MCF 10A (cell line): Measurements from ENCODE around the gene AGMO. TPM values are rescaled to one million over a fixed set of nuclear protein-coding genes. Genes with fewer than 3 reads are reported as not detected.

ENCODE experiments used
- BruUV-seq: library from RNA; stranded (reverse); fragments of 400-500 nt; replicated peaks from 2 replicates; lab custom pipeline; 2021; lab: Mats Ljungman, UMichigan
- CTCF ChIA-PET: fragments of 300-600 bp; sonication (Branson Sonifier 250); formaldehyde crosslinking; extraction: SDS; loops from one replicate; lab custom pipeline; 2021; ENCODE audit warnings: antibody characterized with exemption, inconsistent platforms; lab: Yijun Ruan, JAX
- POLR2A ChIA-PET: fragments of 300-600, 350-650 bp; sonication (Branson Sonifier 250); formaldehyde crosslinking; extraction: SDS; loops from one replicate; lab custom pipeline; 2020; ENCODE audit warnings: antibody characterized with exemption, inconsistent platforms; lab: Yijun Ruan, JAX
- DNase-seq: peaks from one replicate; pipeline ENCODE4 v3.0.0-alpha.2; 2018; ENCODE audit not compliant: unreplicated experiment
- H3K27ac Mint-ChIP-seq: one replicate; pipeline ENCODE4 v1.8.0; 2022; ENCODE audit warnings: mild to moderate bottlenecking, low read depth, mixed read lengths; ENCODE audit not compliant: unreplicated experiment
- H3K27me3 Mint-ChIP-seq: one replicate; pipeline ENCODE4 v1.8.0; 2022; ENCODE audit warnings: mixed read lengths; ENCODE audit not compliant: insufficient read depth, unreplicated experiment
- H3K36me3 Mint-ChIP-seq: one replicate; pipeline ENCODE4 v1.8.0; 2022; ENCODE audit warnings: mild to moderate bottlenecking, moderate library complexity, mixed read lengths; ENCODE audit not compliant: insufficient read depth, unreplicated experiment
- H3K4me1 Mint-ChIP-seq: one replicate; pipeline ENCODE4 v1.8.0; 2022; ENCODE audit warnings: mixed read lengths; ENCODE audit not compliant: insufficient read depth, unreplicated experiment
- H3K4me3 Mint-ChIP-seq: one replicate; pipeline ENCODE4 v1.8.0; 2022; ENCODE audit warnings: mild to moderate bottlenecking, moderate library complexity, mixed read lengths; ENCODE audit not compliant: unreplicated experiment
- H3K9me3 Mint-ChIP-seq: one replicate; pipeline ENCODE4 v1.8.0; 2022; ENCODE audit warnings: mixed read lengths; ENCODE audit not compliant: unreplicated experiment
- CTCF ChIP-seq: fragments of 200-600 bp; IDR thresholded peaks from one replicate; pipeline ENCODE4 v1.8.0; 2022; ENCODE audit warnings: antibody characterized with exemption, mild to moderate bottlenecking; ENCODE audit not compliant: unreplicated experiment
- intact Hi-C: fragments of 100-400 bp; cut with micrococcal nuclease; formaldehyde crosslinking; loops from 2 replicates; pipeline ENCODE4 v1.14.1; 2022
- total RNA-seq: library from RNA; stranded (reverse); gene quantifications from 2 replicates; pipeline ENCODE4 v1.2.3, GENCODE V29; 2022

AGMO gene
- total RNA-seq, 1 experiment from 2014 or later, result not detected

- intact Hi-C loops, result no loop called here
- DNase-seq, result no peak
- TF ChIP-seq CTCF, result no peak
- Mint-ChIP-seq H3K27me3 (no peaks in the 10 kb centered on the region), H3K4me1 (no peaks in the 10 kb centered on the region), H3K9me3 (no peaks in the 10 kb centered on the region), H3K4me3 (no peak overlapping the region), H3K36me3 (no peaks in the 10 kb centered on the region), H3K27ac (no peak overlapping the region)
- ChIA-PET CTCF (interaction anchor here (0.7 kb wide), 1 partner anchor 523 kb away, joined by 3 read pairs; no protein-coding TSS in a partner anchor), POLR2A (no interaction called here)
- BruUV-seq, result no TSS peak
Measured at GRCh38 chr7:15586266-15586665, 24.5 kb upstream of the AGMO start.

- TF ChIP-seq CTCF, result no peak
- H3K27ac Mint-ChIP-seq, result no peak overlapping the region
- no peak for DNase-seq
- H3K9me3 Mint-ChIP-seq, result no peaks in the 10 kb centered on the region
- intact Hi-C loops, result no loop called here
- no peaks in the 10 kb centered on the region for H3K27me3 Mint-ChIP-seq
- no TSS peak for BruUV-seq
- no peaks in the 10 kb centered on the region for H3K4me1 Mint-ChIP-seq
- H3K4me3 Mint-ChIP-seq, result no peak overlapping the region
- ChIA-PET POLR2A (interaction anchor here (0.7 kb wide), 1 partner anchor 165 kb away, joined by 3 read pairs; no protein-coding TSS in a partner anchor), CTCF (interaction anchor here (1.5 kb wide), 1 partner anchor 23 kb away, joined by 4 read pairs; the partner anchor contains the start of gene AGMO)
- H3K36me3 Mint-ChIP-seq, result no peaks in the 10 kb centered on the region
Measured at GRCh38 chr7:15584575-15584974, 22.8 kb upstream of the AGMO start.

DNA sequence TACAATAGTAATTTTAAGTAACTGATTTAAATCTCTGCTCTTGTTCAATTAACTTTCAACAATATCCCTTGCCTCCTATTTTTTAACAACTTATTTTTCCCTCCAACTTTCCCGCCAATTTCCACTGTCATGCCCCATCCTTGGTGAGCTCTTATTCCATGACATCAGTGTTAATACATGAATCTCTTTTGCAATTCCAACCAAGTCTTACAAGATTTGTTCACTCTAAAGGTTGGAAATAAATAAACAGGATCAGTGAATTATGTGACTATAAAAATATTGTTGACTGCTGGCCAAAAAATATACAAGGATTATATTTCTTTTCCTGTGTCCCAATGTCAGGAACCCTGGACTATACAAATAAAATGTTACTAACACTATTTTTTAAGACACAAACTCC, 21.0 kb upstream of the AGMO start:
- no peak overlapping the region for H3K27ac Mint-ChIP-seq
- no TSS peak for BruUV-seq
- intact Hi-C loops, result no loop called here
- POLR2A ChIA-PET, result no interaction called here
- no peaks in the 10 kb centered on the region for H3K36me3 Mint-ChIP-seq
- no peaks in the 10 kb centered on the region for H3K4me1 Mint-ChIP-seq
- peaks cover 10% of the 10 kb centered on the region for H3K27me3 Mint-ChIP-seq
- no peak for DNase-seq
- CTCF ChIA-PET, result no interaction called here
- H3K4me3 Mint-ChIP-seq, result no peak overlapping the region
- no peaks in the 10 kb centered on the region for H3K9me3 Mint-ChIP-seq
- TF ChIP-seq CTCF, result no peak

DNA sequence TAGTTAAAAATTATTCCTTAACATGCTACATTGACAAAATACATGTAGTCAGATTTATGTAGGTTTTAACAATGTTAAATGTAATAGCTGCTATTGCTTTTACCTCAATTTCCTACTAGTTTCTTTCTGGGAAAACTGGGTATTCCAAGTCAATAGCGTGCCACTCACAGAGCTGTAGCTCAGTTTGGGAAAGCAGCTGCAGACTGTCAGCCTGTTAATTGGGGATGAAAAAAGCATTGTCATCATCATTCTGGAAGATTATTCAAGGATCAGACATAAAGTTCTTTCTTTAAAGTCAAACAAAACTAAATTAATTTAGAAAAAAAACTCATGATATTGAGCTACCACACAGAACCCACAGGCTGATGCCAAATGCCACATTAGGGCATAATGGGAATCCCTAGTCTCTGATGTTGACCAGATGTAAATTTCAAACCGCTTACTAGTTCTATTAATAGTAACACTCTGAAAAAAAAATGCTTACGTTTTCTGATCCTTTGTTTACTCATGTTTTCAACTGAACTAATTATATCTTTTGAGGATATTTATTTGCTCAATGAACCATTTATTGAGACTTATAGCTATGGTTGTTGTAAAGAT, 19.6 kb upstream of the AGMO start:
- no TSS peak for BruUV-seq
- Mint-ChIP-seq H3K27me3 (peaks cover 18% of the 10 kb centered on the region), H3K4me1 (no peaks in the 10 kb centered on the region), H3K36me3 (no peaks in the 10 kb centered on the region), H3K9me3 (no peaks in the 10 kb centered on the region), H3K4me3 (no peak overlapping the region), H3K27ac (no peak overlapping the region)
- CTCF ChIA-PET, result no interaction called here
- no peak for DNase-seq
- TF ChIP-seq CTCF, result no peak
- intact Hi-C loops, result no loop called here
- POLR2A ChIA-PET, result no interaction called here
